Pancreas (tissue), 10 donors: ENCODE data around the gene TTC23L. TPM values are rescaled to one million over a fixed set of nuclear protein-coding genes. Genes with fewer than 3 reads are reported as not detected.

Source experiments
- ATAC-seq, 4 donors: fragments of 200-7000 bp; cut with Tn5 transposase; one replicate each; pipeline versions ENCODE4 v1.8.0 to v1.9.1; 2020; ENCODE audit warnings: mild to moderate bottlenecking in 4 of 4, moderate library complexity in 4 of 4
- DNase-seq, 6 donors: peaks; one replicate each; pipeline ENCODE4 v3.0.0-alpha.2; 2020
- FAIRE-seq: peaks from 2 replicates; lab custom pipeline; 2012; peaks lifted over from hg19 to GRCh38; lab: Jason Lieb, UNC
- H3K27ac ChIP-seq, 4 donors: fragments of 200-600 bp; sonication (generic); 1 replicate in 3 of 4; 2 replicates in 1 of 4; pipeline versions ENCODE4 v1.5.0 to v1.8.0; 2020
- H3K27me3 ChIP-seq, 4 donors: fragments of 200-600 bp; one replicate each; pipeline ENCODE4 v1.8.0; 2021
- H3K36me3 ChIP-seq, 3 donors: fragments of 200-600 bp; sonication (generic) in 1 of 3; one replicate each; pipeline versions ENCODE4 v1.5.0 to v1.8.0; 2020 to 2021
- H3K4me1 ChIP-seq, 3 donors: fragments of 200-600 bp; one replicate each; pipeline ENCODE4 v1.8.0; 2021
- H3K4me3 ChIP-seq, 4 donors: fragments of 200-600 bp; sonication (generic) in 2 of 4; one replicate each; pipeline versions ENCODE4 v1.5.0 to v1.8.0; 2020 to 2021
- H3K9me3 ChIP-seq, 4 donors: fragments of 200-600 bp; one replicate each; pipeline ENCODE4 v1.8.0; 2021
- WGBS, 2 donors: extraction: QIAGEN DNeasy Blood & Tissue Kit; methylation state at CpG; one replicate each; pipeline ENCODE4 v1.1.7; 2013; 5-methylcytosine and 5-hydroxymethylcytosine counted together
- intact Hi-C, 3 donors: fragments of 100-400 bp; cut with DNase I; formaldehyde crosslinking; loops; one replicate each; pipeline versions ENCODE4 v1.11.1 to v1.14.2; 2022
- polyA plus RNA-seq, 2 donors: library from polyadenylated mRNA; stranded (reverse); fragments of 200-250 nt; gene quantifications; one replicate each; pipeline ENCODE4 v1.2.3, GENCODE V29; 2013
- total RNA-seq, 6 donors: library from RNA; stranded (reverse); fragmentation: NEBNext Ultra II Directional in 4 of 6; extraction: Animal tissue kit (Norgen Biotek cat#: 25700) in 4 of 6; gene quantifications; one replicate each; pipeline versions ENCODE4 v1.2.1 to v1.2.4, GENCODE V29; 2021 to 2023
- TF ChIP-seq, protein P1 (sequence below), 4 donors: fragments of 200-600 bp; sonication (generic) in 3 of 4; IDR thresholded peaks; one replicate each; pipeline versions ENCODE4 v1.5.0 to v1.8.0; 2021; ENCODE audit warnings: antibody characterized with exemption in 4 of 4
- donor health status: healthy with polysubstance abuse.
- donor health status: DM: no; HTN: no; CAD: no; lungs with moderate emphysema.
- donor health status: DM: no; HTN: no; CAD: no.
- donor health status: control.
- donor health status: control.
- donor health status: Bipolar disorder and iron deficiency.
- donor health status: DM: yes; HTN: yes; CAD: no.
- donor health status: DM: no; HTN: no; CAD: no.
- donor health status: DM: no; HTN: no; CAD: no.
- donor health status: DM: yes; HTN: yes; CAD: no.

Gene TTC23L, protein sequence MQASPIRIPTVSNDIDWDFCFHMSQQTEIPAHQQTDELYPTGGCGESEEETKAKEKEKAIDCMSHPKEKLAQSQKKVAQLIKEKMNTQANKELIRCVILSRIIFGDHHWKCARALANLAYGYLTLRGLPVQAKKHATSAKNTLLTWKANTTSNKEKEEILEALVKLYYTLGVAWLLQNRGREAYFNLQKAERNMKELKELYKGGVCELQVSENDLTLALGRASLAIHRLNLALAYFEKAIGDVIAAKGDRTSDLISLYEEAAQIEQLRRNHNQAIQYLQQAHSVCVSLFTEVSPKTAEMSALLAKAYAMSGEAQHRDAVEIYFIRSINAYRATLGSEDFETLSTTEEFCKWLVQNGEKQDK
- total RNA-seq (under 1 TPM; 0.06 to 0.58 (median 0.19) TPM), polyA plus RNA-seq (under 1 TPM; 0.04 to 0.66 TPM)

DNA sequence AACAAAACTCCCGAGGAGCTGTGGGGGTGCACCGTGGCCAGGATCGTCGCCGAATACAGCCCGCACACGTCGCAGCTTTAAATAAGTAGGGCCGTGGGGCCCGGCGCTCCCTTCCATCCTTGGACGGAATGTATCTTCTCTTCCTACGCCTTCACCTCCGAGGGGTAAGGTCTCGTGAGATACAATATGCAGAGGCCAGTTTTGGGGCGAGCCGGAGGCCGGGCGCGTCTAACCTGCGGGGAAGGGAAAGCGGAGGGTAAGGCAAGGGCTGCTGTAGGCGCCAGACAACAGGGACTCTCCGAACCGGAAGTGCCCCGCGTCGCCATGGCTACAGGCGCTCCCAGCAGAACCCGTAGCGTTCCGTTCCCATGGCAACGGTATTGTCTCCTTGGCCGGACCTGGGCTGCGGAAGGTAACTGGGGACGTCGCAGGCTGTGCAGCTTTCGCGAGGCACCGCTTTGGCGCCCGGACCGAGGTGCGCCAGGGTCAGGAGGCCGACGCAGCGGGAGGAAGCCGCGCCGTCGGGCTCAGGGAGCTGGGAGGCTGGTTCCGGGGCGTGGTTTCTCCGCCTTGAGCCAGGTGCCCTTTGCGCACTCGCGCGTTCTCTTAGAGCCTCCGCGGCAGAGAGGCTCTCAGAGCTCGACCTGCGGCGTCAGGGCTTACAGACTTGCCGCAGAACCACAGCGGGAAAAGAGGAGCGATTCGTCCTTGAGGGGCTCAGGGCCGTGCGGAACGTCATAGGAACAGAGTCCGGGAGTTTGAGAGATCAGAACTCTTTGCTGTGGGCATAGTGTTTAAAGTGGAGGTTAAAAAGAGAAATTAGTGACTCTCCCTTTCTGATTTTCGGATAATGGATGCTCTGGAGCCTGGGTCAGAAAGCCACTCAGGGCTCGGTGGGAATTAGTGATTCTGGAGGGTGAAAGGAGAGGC lies at the start of gene TTC23L:
TSS of gene TTC23L (plus strand) at position 380 of the 930 bp plus-strand sequence. CDS start 1,508 bp downstream, outside the sequence.
- FAIRE-seq (no peak), DNase-seq (peak; percentile 90 to 97 (median 94)), ATAC-seq (peak; percentile 97 to 99 (median 98))
- H3K36me3 ChIP-seq, result no peaks in the 10 kb centered on the region
- intact Hi-C loops, result no loop called here
- TF ChIP-seq, protein P1, sequence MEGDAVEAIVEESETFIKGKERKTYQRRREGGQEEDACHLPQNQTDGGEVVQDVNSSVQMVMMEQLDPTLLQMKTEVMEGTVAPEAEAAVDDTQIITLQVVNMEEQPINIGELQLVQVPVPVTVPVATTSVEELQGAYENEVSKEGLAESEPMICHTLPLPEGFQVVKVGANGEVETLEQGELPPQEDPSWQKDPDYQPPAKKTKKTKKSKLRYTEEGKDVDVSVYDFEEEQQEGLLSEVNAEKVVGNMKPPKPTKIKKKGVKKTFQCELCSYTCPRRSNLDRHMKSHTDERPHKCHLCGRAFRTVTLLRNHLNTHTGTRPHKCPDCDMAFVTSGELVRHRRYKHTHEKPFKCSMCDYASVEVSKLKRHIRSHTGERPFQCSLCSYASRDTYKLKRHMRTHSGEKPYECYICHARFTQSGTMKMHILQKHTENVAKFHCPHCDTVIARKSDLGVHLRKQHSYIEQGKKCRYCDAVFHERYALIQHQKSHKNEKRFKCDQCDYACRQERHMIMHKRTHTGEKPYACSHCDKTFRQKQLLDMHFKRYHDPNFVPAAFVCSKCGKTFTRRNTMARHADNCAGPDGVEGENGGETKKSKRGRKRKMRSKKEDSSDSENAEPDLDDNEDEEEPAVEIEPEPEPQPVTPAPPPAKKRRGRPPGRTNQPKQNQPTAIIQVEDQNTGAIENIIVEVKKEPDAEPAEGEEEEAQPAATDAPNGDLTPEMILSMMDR (IDR thresholded peaks at IDR 0.05), result no peak
- no peaks in the 10 kb centered on the region for H3K27me3 ChIP-seq
- H3K4me1 ChIP-seq, result peaks cover 0 to 4% (median 0%) of the 10 kb centered on the region in 3 donors
- peak within 1 kb of the TSS; percentile 64 to 89 (median 80) for H3K27ac ChIP-seq
- H3K4me3 ChIP-seq, result peak within 1 kb of the TSS; percentile 60 to 68 (median 66)
- no peaks in the 10 kb centered on the region for H3K9me3 ChIP-seq
- WGBS, 2 donors, result 1 to 2% methylated on average over 73 of the region's 73 CpGs

- FAIRE-seq, result no peak
- no peak for DNase-seq
- Histone ChIP-seq H3K27me3 (no peaks in the 10 kb centered on the region), H3K36me3 (no peaks in the 10 kb centered on the region), H3K4me1 (no peaks in the 10 kb centered on the region), H3K4me3 (no peak overlapping the region), H3K27ac (no peak overlapping the region), H3K9me3 (no peaks in the 10 kb centered on the region)
- ATAC-seq, result no peak
- TF ChIP-seq, protein P1 (IDR thresholded peaks at IDR 0.05), result no peak
- intact Hi-C loops, result no loop called here
- WGBS, 2 donors, result 94% methylated on average over 2 of the region's 2 CpGs
Measured at GRCh38 chr5:34789639-34790038, 49.3 kb upstream of the TTC23L start.

- FAIRE-seq (no peak), DNase-seq (no peak), ATAC-seq (no peak)
- H3K9me3 ChIP-seq, result no peaks in the 10 kb centered on the region
- H3K27ac ChIP-seq, result no peak overlapping the region
- TF ChIP-seq, protein P1 (IDR thresholded peaks at IDR 0.05), result no peak
- intact Hi-C loops, result no loop called here
- no peaks in the 10 kb centered on the region for H3K36me3 ChIP-seq
- no peaks in the 10 kb centered on the region for H3K4me1 ChIP-seq
- WGBS, 2 donors, result 67 to 69% methylated on average over 1 of the region's 1 CpG
- no peaks in the 10 kb centered on the region for H3K27me3 ChIP-seq
- no peak overlapping the region for H3K4me3 ChIP-seq
Measured at GRCh38 chr5:34790069-34790468, 48.9 kb upstream of the TTC23L start.

DNA sequence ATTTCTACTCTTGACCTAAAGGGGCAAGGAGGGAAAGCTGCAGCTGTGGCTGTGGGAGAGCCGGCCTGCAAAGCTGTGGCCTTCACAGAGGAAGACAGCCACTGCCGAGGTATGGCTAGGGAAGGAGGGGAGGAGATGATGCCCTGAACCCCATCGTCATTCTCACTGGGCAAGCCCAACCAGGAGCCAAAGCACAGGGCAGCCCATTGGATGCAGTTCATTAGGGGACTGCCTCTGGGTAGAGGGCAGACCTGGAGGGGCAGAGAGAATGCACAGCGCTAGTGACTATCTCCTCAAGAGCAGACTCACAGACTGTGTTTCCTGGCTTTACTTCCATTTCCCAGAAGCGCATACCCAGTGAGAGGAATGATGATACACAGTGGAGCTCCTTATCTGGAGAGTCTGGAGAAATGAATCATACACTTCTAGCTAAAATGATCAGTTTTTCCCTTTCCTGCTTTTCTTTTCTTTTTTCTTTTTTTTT lies 47.2 kb upstream of the TTC23L start:
- intact Hi-C loops, result no loop called here
- H3K27ac ChIP-seq, result no peak overlapping the region
- no peak for DNase-seq
- no peak for FAIRE-seq
- no peaks in the 10 kb centered on the region for H3K36me3 ChIP-seq
- TF ChIP-seq, protein P1 (IDR thresholded peaks at IDR 0.05), result no peak
- H3K9me3 ChIP-seq, result no peaks in the 10 kb centered on the region
- no peaks in the 10 kb centered on the region for H3K27me3 ChIP-seq
- WGBS, 2 donors, result 85 to 87% methylated on average over 5 of the region's 5 CpGs
- H3K4me3 ChIP-seq, result no peak overlapping the region
- no peaks in the 10 kb centered on the region for H3K4me1 ChIP-seq
- peak in 1 of 4 donors; percentile 55 for ATAC-seq
